ENCODE measurements around the gene CR1L. TPM values are rescaled to one million over a fixed set of nuclear protein-coding genes. Genes with fewer than 3 reads are reported as not detected.
A peak's percentile ranks its signal among the peaks of the same experiment; 100 is the strongest.
"Not testable (repeated sequence)": the region's sequence is repeated elsewhere in the genome, so short reads cannot be mapped to it uniquely, and the experiment has no call there.

The CR1L gene
- total and polyA plus RNA-seq, 8 donors = 0.15 to 1.1 (median 0.73) TPM; not detected in 1

GRCh38 chr1:207612762-207613161 lies 32.2 kb upstream of the CR1L start:
- Histone ChIP-seq H3K36me3 (peaks cover 0 to 62% of the 10 kb centered on the region in 2 donors), H3K9me3 (no peaks in the 10 kb centered on the region), H3K4me1 (no peaks in the 10 kb centered on the region), H3K27ac (no peak overlapping the region), H3K4me3 (no peak overlapping the region), H3K27me3 (peaks cover 0 to 4% of the 10 kb centered on the region in 2 donors)
- no peak for DNase-seq
- intact Hi-C loops (cut with DNase I) = no loop called here
- TF ChIP-seq, protein P1, sequence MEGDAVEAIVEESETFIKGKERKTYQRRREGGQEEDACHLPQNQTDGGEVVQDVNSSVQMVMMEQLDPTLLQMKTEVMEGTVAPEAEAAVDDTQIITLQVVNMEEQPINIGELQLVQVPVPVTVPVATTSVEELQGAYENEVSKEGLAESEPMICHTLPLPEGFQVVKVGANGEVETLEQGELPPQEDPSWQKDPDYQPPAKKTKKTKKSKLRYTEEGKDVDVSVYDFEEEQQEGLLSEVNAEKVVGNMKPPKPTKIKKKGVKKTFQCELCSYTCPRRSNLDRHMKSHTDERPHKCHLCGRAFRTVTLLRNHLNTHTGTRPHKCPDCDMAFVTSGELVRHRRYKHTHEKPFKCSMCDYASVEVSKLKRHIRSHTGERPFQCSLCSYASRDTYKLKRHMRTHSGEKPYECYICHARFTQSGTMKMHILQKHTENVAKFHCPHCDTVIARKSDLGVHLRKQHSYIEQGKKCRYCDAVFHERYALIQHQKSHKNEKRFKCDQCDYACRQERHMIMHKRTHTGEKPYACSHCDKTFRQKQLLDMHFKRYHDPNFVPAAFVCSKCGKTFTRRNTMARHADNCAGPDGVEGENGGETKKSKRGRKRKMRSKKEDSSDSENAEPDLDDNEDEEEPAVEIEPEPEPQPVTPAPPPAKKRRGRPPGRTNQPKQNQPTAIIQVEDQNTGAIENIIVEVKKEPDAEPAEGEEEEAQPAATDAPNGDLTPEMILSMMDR (IDR thresholded peaks at IDR 0.05) = no peak
- ATAC-seq = no peak

- intact Hi-C loops (cut with DNase I) = no loop called here
- H3K9me3 ChIP-seq = no peaks in the 10 kb centered on the region
- no peaks in the 10 kb centered on the region for H3K4me1 ChIP-seq
- peak in 2 of 4 donors; percentile 35 to 60 for DNase-seq
- H3K27ac ChIP-seq = no peak overlapping the region
- TF ChIP-seq, protein P1 (IDR thresholded peaks at IDR 0.05) = peak; percentile 71 to 76
- H3K4me3 ChIP-seq = no peak overlapping the region
- H3K36me3 ChIP-seq = peaks cover 0 to 55% of the 10 kb centered on the region in 2 donors
- ATAC-seq = peak; percentile 95
- no peaks in the 10 kb centered on the region for H3K27me3 ChIP-seq
Observed at GRCh38 chr1:207619871-207620542, 24.9 kb upstream of the CR1L start.

DNA sequence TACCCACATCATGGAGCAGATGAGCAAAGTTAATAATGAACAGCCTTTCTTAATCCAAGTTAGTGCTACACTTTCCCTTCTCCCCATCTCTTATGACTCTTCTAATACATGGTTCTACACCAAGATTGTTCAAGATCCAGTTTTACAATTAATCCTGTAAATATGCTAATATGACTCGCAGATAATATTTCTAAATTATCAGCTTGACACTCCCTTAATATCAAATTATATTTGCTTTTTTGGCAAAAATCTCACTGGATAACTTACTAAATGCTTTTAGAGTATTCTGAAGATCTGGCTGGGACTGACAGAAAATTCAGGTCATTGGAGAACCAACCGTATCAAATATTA lies 24.4 kb upstream of the CR1L start:
- no peaks in the 10 kb centered on the region for H3K9me3 ChIP-seq
- ATAC-seq (no peak), DNase-seq (no peak)
- TF ChIP-seq, protein P1 (IDR thresholded peaks at IDR 0.05) = no peak
- peaks cover 0 to 58% of the 10 kb centered on the region in 2 donors for H3K36me3 ChIP-seq
- no peak overlapping the region for H3K4me3 ChIP-seq
- no peaks in the 10 kb centered on the region for H3K4me1 ChIP-seq
- H3K27me3 ChIP-seq = no peaks in the 10 kb centered on the region
- H3K27ac ChIP-seq = no peak overlapping the region
- intact Hi-C loops (cut with DNase I) = no loop called here

DNA sequence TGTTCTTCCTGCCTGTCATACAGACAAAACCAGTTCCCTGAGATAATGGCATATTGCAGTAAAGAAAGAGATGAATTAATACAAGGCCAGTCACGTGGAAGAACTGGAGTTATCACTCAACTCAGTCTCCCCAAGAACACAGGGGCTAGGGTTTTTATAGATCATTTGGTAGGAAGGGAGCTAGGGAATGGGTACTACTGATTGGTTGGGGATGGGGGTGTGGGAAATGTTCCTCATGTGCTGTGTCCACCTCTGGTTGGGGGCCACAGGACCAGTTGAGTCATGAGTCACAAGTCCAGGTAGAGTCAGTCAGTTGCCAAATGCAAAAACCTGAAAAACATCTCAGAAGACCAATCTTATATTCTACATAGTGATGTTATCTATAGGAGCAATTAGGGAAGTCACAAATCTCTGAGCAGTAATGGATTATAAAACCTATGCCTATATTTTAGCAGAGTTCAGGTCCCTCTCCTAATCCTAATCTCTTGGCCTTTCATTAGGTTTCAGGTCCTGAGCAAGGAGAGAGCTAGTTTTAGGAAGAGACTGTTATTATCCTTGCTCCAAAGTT lies 19.3 kb upstream of the CR1L start:
- H3K9me3 ChIP-seq; H3K27ac ChIP-seq; H3K27me3 ChIP-seq; intact Hi-C loops (cut with DNase I); DNase-seq; H3K4me3 ChIP-seq; ATAC-seq; H3K4me1 ChIP-seq: not testable (repeated sequence)
- H3K36me3 ChIP-seq = peaks cover 0 to 35% of the 10 kb centered on the region in 2 donors

DNA sequence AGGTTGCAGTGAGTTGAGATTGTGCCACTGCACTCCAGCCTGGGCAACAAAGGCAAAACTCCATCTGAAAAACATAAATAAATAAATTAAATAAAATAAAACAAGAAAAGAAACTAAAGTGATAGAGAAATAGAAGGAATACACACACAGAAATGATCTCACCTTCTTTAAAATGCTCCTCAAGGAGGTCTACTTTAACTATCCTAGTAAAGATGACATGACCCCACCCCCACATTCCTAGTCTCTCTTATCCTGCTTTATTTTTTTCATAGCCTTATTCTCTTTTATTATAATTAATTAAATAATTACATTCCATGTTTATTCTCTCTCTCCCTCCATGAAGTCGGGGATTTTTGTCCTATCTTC lies 18.0 kb upstream of the CR1L start:
- no peak overlapping the region for H3K4me3 ChIP-seq
- ATAC-seq (no peak), DNase-seq (no peak)
- no peaks in the 10 kb centered on the region for H3K4me1 ChIP-seq
- TF ChIP-seq, protein P1 (IDR thresholded peaks at IDR 0.05) = no peak
- no peaks in the 10 kb centered on the region for H3K9me3 ChIP-seq
- H3K27ac ChIP-seq = no peak overlapping the region
- peaks cover 0 to 42% of the 10 kb centered on the region in 2 donors for H3K36me3 ChIP-seq
- no peaks in the 10 kb centered on the region for H3K27me3 ChIP-seq
- intact Hi-C loops (cut with DNase I) = no loop called here

Measured in left lung (tissue), 10 donors.